Measurements from ENCODE around the gene AQP11.
A peak's percentile ranks its signal among the peaks of the same experiment; 100 is the strongest.
"Not testable (repeated sequence)": the region's sequence is repeated elsewhere in the genome, so short reads cannot be mapped to it uniquely, and the experiment has no call there.

Gene AQP11

DNA sequence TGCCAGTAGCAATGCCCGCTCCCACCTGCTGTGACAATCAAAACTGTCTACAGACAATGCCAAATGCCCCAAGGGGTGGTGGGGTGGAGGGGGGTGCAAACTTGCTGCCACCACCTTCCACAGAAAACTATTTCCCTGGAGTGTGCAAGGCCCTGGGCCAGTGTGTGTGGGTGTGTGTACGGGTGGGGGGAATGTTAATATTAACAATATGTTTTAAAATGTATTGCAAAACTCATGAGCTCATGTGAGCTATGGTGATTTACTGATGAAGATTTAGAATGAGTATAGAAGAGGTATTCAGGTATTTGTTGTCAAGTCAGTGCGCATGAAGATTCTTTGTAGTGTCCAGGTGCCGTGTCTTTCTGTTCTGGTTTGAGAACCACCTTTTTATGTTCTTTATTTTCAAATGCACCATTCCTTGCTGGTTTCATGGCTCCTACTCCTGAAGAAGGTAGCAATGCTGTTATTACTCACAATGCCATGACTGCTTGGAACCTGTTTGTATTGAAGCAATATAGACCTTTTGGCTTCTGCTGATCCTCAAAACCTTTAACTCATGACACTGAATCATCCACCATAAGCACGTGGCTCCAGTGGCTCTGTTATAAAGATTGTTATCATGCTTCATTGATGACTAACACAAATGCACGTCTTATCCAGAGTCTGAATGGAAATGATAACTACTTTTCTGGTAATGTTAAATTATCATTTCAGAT is 29.9 kb upstream of the AQP11 start:
- no peak for FAIRE-seq
- TF ChIP-seq PAX5 (IDR thresholded peaks at IDR 0.05; ENCODE audit: insufficient read depth, low read length, severe bottlenecking) (no peak), POLR2A (IDR thresholded peaks at IDR 0.05; ENCODE audit: low read depth, low read length) (no peak), TAF1 (IDR thresholded peaks at IDR 0.05; ENCODE audit: low read depth, low read length) (no peak), POU2F2 (IDR thresholded peaks at IDR 0.05; ENCODE audit: low read depth, low read length) (no peak), SPI1 (IDR thresholded peaks at IDR 0.05; ENCODE audit: low read depth, low read length) (no peak), POLR2AphosphoS5 (IDR thresholded peaks at IDR 0.05; ENCODE audit: low read depth, low read length) (no peak)
- no peak for DNase-seq (ENCODE audit: insufficient read length, low spot score)

DNA sequence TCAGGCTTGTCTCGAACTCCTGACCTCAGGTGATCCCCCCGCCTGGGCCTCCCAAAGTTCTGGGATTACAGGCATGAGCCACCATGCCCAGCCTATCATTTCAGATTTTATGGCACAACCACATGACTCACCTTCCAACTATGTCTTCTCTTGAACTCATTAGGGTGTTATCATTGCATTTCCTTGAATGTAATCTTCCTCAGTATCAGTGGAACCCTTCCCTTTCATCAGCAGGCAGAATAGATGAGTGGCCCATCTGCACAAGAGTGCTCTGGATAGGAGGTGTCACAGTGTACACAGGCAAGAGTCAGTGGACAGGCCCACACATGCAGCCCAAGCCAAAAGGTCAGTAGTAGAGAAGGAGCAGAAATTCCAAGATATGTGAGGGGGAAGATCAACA is 29.1 kb upstream of the AQP11 start:
- FAIRE-seq = no peak
- TF ChIP-seq POLR2AphosphoS5 (IDR thresholded peaks at IDR 0.05; ENCODE audit: low read depth, low read length) (no peak), SPI1 (IDR thresholded peaks at IDR 0.05; ENCODE audit: low read depth, low read length) (no peak), TAF1 (IDR thresholded peaks at IDR 0.05; ENCODE audit: low read depth, low read length) (no peak), POLR2A (IDR thresholded peaks at IDR 0.05; ENCODE audit: low read depth, low read length) (no peak), PAX5 (IDR thresholded peaks at IDR 0.05; ENCODE audit: insufficient read depth, low read length, severe bottlenecking) (no peak), POU2F2 (IDR thresholded peaks at IDR 0.05; ENCODE audit: low read depth, low read length) (no peak)
- no peak for DNase-seq (ENCODE audit: insufficient read length, low spot score)

DNA sequence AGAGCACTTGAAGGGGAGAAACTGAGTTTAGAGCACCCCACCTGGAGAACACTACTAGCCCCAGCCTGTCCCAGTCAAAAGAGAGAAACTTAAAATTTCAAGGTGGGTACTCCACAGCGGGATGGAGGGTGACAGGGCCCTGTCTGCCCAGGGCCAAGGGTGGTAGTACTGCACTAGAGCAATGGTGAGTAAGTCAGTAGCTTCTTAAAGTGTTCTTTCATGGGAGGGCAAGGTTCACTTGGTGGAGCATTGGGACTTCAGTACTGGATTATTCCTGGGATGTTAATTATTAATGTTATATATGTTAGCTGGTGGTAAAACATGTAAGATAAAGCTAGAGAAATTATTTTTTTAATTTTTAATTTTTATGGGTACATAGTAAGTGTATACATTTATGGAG is 28.5 kb upstream of the AQP11 start:
- no peak for DNase-seq (ENCODE audit: insufficient read length, low spot score)
- no peak for FAIRE-seq
- TF ChIP-seq PAX5 (IDR thresholded peaks at IDR 0.05; ENCODE audit: insufficient read depth, low read length, severe bottlenecking) (no peak), POU2F2 (IDR thresholded peaks at IDR 0.05; ENCODE audit: low read depth, low read length) (no peak), SPI1 (IDR thresholded peaks at IDR 0.05; ENCODE audit: low read depth, low read length) (no peak), TAF1 (IDR thresholded peaks at IDR 0.05; ENCODE audit: low read depth, low read length) (no peak), POLR2AphosphoS5 (IDR thresholded peaks at IDR 0.05; ENCODE audit: low read depth, low read length) (no peak)

DNA sequence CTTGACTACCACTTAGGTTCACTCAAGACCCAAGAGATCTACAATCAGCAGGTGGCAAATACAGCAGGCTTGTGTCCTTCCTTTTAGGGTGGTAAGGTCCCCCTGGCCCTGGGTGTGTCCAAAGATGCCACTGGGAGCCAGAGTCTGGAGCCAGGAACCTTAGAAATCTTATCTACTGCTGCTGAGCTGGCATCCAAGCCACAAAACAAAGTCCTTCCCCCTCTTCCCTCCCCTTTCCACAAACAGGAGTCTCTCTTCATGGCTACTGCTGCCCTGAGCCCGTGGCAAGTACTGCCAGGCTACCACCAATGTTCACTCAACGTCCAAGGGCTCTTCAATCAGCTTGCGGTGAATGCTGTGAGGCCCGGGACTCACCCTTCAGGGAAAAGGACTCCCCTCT is 21.4 kb upstream of the AQP11 start:
- FAIRE-seq (no peak), DNase-seq (ENCODE audit: insufficient read length, low spot score) (no peak)
- TF ChIP-seq TAF1 (IDR thresholded peaks at IDR 0.05; ENCODE audit: low read depth, low read length) (no peak), POU2F2 (IDR thresholded peaks at IDR 0.05; ENCODE audit: low read depth, low read length) (no peak), PAX5 (IDR thresholded peaks at IDR 0.05; ENCODE audit: insufficient read depth, low read length, severe bottlenecking) (no peak), POLR2AphosphoS5 (IDR thresholded peaks at IDR 0.05; ENCODE audit: low read depth, low read length) (no peak), SPI1 (IDR thresholded peaks at IDR 0.05; ENCODE audit: low read depth, low read length) (no peak), POLR2A (IDR thresholded peaks at IDR 0.05; ENCODE audit: low read depth, low read length) (no peak)

DNA sequence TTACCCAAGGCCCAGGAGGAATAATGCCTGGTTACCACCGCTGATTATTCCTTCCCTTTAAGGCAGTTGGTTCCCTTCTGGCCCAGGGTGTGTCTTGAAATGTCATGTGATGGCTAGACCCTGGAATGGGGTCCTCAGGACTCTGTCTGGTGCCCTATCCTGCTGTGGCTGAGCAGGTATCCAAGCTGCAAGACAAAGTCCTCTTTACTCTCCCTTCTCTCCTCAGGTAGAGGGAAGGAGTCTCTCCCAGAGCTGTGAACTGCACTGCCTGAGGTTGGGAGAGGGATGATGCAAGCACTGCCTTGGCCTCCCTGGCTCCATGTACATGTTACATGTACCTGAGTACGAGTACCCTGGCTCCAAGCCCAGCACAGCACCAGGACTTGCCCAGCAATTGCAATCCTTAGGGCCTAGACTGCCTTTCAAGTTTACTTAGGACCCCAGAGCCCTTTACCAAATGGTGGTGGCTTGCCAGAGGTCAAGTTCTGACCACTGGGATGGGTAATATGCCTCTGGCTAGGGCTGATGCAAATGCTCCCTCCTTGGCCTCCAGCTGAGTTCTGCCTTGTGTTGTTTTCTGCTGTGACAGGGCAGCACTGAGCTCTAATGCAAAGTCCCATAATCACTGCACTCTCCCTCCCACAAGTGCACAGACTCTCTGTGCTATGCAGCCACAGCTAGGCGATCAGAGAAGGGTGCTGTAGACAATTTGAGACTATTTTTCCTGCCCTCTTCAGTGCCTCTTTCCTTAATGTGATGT is 20.7 kb upstream of the AQP11 start:
- TF ChIP-seq POLR2A (IDR thresholded peaks at IDR 0.05; ENCODE audit: low read depth, low read length) = no peak
- no peak for TF ChIP-seq POU2F2 (IDR thresholded peaks at IDR 0.05; ENCODE audit: low read depth, low read length)
- no peak for TF ChIP-seq SPI1 (IDR thresholded peaks at IDR 0.05; ENCODE audit: low read depth, low read length)
- no peak for TF ChIP-seq PAX5 (IDR thresholded peaks at IDR 0.05; ENCODE audit: insufficient read depth, low read length, severe bottlenecking)
- TF ChIP-seq POLR2AphosphoS5 (IDR thresholded peaks at IDR 0.05; ENCODE audit: low read depth, low read length) = no peak
- TF ChIP-seq TAF1 (IDR thresholded peaks at IDR 0.05; ENCODE audit: low read depth, low read length) = no peak
- no peak for FAIRE-seq
- no peak for DNase-seq (ENCODE audit: insufficient read length, low spot score)

DNA sequence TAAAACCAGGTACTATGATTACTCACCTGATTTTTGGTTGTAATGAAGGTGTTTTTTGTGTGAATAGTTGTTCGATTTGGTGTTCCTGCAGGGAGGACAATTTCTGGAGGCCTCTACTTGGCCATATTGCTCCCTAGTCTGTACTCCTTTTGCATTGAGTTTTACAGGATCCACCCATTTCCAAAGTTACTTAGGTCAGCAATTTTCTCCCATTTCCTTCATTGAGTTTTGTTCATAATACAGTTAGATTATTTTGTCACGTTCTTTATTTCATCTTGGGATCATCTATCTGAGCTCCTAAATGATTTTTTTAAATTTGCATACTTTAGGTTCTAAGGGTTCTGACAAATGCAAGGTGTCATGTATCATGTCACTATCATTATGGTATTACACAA is 20.1 kb upstream of the AQP11 start:
- FAIRE-seq = no peak
- no peak for DNase-seq (ENCODE audit: insufficient read length, low spot score)
- TF ChIP-seq SPI1 (IDR thresholded peaks at IDR 0.05; ENCODE audit: low read depth, low read length) (no peak), POLR2A (IDR thresholded peaks at IDR 0.05; ENCODE audit: low read depth, low read length) (no peak), PAX5 (IDR thresholded peaks at IDR 0.05; ENCODE audit: insufficient read depth, low read length, severe bottlenecking) (no peak), POLR2AphosphoS5 (IDR thresholded peaks at IDR 0.05; ENCODE audit: low read depth, low read length) (no peak), TAF1 (IDR thresholded peaks at IDR 0.05; ENCODE audit: low read depth, low read length) (no peak), POU2F2 (IDR thresholded peaks at IDR 0.05; ENCODE audit: low read depth, low read length) (no peak)

DNA sequence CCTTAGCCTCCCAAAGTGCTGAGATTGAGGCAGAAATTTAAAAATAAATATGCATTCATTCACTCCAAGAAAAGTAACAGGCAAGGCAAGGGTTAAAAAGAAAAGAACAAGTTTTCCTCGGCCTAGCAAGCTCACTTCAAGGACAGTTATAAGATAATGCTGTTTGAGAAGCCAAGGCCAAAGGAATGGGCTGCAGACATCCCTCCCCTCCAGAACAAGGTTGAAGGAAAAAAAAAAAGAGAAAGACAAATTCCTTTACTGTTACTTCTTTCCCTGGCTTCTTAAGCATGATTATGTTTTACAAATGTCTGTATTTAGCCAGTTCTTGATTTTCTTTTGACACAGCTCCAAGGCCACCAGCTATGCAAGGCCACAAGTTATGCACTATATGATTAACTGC is 18.9 kb upstream of the AQP11 start:
- not testable (repeated sequence) for DNase-seq (ENCODE audit: insufficient read length, low spot score); FAIRE-seq

DNA sequence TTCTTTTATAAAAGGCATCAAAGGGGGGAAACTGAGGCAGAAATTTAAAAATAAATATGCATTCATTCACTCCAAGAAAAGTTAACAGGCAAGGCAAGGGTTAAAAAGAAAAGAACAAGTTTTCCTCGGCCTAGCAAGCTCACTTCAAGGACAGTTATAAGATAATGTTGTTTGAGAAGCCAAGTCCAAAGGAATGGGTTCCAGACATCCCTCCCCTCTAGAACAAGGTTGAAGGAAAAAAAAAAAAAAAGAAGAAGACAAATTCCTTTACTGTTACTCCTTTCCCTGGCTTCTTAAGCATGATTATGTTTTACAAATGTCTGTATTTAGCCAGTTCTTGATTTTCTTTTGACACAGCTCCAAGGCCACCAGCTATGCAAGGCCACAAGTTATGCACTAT is 14.3 kb upstream of the AQP11 start:
- FAIRE-seq; DNase-seq (ENCODE audit: insufficient read length, low spot score): not testable (repeated sequence)

DNA sequence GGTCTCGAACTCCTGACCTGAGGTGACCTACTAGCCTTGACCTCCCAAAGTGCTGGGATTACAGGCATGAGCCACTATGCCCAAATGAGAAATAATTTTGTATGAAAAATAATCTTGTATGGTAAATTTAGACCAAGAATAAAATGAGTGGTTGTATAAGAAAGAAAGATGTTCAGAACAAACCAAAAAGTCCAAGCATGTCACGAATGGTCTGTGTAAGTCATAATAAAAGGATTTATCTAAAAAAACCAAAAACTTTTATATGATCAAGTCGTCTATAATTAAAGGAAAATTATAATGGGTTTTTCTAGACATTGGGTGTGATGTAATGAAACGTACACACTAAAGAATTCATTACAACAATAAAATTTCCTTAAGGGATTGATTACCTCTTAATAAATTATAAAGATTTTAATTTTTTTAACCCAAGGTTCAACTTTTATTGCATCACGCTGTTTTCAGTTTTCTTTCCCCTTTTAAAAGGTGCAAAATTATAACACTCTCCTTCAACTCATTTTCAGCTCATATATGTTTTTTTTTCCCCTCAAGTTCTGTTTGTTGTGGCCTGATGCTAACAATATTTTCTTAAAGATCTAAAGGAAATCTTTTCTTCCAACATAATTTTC is 8.9 kb upstream of the AQP11 start:
- TF ChIP-seq POLR2A (IDR thresholded peaks at IDR 0.05; ENCODE audit: low read depth, low read length) (no peak), PAX5 (IDR thresholded peaks at IDR 0.05; ENCODE audit: insufficient read depth, low read length, severe bottlenecking) (no peak), TAF1 (IDR thresholded peaks at IDR 0.05; ENCODE audit: low read depth, low read length) (no peak), SPI1 (IDR thresholded peaks at IDR 0.05; ENCODE audit: low read depth, low read length) (no peak), POLR2AphosphoS5 (IDR thresholded peaks at IDR 0.05; ENCODE audit: low read depth, low read length) (no peak), POU2F2 (IDR thresholded peaks at IDR 0.05; ENCODE audit: low read depth, low read length) (no peak)
- FAIRE-seq (no peak), DNase-seq (ENCODE audit: insufficient read length, low spot score) (no peak)

DNA sequence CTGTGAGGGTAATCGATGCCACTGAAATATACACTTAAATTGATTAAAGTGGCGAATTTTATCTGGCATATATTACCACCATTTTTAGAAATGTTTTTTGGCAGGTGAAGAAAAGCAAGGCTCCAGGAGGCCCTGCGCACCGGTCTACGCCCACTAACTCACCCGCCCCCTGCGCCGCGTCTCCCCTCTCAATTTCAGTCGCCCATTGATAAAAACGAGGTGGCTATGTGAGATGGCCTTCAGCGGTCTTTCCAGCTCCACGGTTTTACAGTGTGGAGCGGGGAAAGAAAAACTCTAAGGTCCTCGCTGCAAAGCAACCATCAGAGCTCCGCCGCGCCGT is 602 bp upstream of the AQP11 start:
- no peak for DNase-seq (ENCODE audit: insufficient read length, low spot score)
- FAIRE-seq = no peak
- TF ChIP-seq PAX5 (IDR thresholded peaks at IDR 0.05; ENCODE audit: insufficient read depth, low read length, severe bottlenecking) (no peak), POLR2A (IDR thresholded peaks at IDR 0.05; ENCODE audit: low read depth, low read length) (no peak), POLR2AphosphoS5 (IDR thresholded peaks at IDR 0.05; ENCODE audit: low read depth, low read length) (no peak), SPI1 (IDR thresholded peaks at IDR 0.05; ENCODE audit: low read depth, low read length) (no peak), POU2F2 (IDR thresholded peaks at IDR 0.05; ENCODE audit: low read depth, low read length) (no peak), TAF1 (IDR thresholded peaks at IDR 0.05; ENCODE audit: low read depth, low read length) (0 out of 2 replicates have a peak, but pooled peaks have one; percentile 25)

Measured in GM12891 (cell line).